Activated CD4-positive, alpha-beta T cell treated with anti-CD3 and anti-CD28 coated beads, Interleukin-2, Interleukin-4, amounts not matched to agents 100 ng/mL and 50 ng/mL, durations not matched to agents 16 hours and 8 hours (primary cell): ENCODE results near the gene TLX3.
A peak's percentile ranks its signal among the peaks of the same experiment; 100 is the strongest.
"Not testable (repeated sequence)": the region's sequence is repeated elsewhere in the genome, so short reads cannot be mapped to it uniquely, and the experiment has no call there.

Experiments
- DNase-seq: peaks from one replicate; pipeline ENCODE4 v3.0.0-alpha.2; 2020; ENCODE audit warnings: low spot score

Gene TLX3

DNA sequence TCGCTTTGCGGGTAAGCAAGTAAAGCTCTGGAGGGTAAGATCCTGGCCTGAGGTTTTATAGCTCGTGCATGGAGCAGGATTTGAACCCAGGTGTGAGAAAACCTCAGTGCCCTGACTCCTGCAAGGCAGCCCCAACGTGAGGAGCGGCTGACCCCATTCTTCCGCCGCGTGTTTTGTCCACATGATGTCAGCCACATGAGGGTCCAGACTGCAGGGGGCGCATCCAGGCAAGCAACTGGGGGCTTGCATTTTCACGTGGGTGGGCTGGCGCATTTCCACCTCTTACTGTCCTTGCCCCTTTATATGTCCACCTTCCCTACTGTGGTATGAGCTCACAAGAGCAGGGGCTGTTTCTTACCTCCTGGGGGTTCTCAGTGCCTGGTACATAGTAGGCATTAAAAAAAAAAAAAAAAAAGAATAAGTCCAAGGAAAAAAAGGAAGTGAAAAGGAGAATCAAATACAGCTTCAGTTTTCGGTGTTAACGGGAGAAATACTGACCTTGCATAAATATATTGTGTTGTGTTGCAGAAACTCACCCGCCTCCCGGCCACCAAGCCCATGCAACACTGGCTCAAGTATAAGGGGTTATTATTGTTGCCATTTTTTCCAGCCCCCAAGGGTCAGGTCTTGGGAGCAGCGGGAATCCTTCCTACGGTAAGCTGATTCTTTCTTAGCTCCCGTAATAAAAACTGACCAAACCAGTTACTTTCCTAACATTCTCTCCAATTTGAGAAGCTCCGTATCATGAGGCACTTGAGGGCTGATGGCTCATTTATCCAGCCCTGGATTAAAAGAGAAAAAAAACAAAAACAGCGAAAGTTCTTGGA is 15.0 kb downstream of the TLX3 start:
- no peak for DNase-seq

GRCh38 chr5:171330021-171330420 is 21.0 kb downstream of the TLX3 start:
- DNase-seq: no peak

GRCh38 chr5:171335616-171336015 is 26.6 kb downstream of the TLX3 start:
- DNase-seq: no peak

- peak; percentile 19 for DNase-seq
These were observed 27.6 kb downstream of the TLX3 start for GRCh38 chr5:171336521-171337209.

GRCh38 chr5:171337210-171337569 is 28.1 kb downstream of the TLX3 start:
- no peak for DNase-seq

GRCh38 chr5:171340042-171340441 is 31.0 kb downstream of the TLX3 start:
- no peak for DNase-seq

- no peak for DNase-seq
These were observed 31.4 kb downstream of the TLX3 start for GRCh38 chr5:171340491-171340890.

DNA sequence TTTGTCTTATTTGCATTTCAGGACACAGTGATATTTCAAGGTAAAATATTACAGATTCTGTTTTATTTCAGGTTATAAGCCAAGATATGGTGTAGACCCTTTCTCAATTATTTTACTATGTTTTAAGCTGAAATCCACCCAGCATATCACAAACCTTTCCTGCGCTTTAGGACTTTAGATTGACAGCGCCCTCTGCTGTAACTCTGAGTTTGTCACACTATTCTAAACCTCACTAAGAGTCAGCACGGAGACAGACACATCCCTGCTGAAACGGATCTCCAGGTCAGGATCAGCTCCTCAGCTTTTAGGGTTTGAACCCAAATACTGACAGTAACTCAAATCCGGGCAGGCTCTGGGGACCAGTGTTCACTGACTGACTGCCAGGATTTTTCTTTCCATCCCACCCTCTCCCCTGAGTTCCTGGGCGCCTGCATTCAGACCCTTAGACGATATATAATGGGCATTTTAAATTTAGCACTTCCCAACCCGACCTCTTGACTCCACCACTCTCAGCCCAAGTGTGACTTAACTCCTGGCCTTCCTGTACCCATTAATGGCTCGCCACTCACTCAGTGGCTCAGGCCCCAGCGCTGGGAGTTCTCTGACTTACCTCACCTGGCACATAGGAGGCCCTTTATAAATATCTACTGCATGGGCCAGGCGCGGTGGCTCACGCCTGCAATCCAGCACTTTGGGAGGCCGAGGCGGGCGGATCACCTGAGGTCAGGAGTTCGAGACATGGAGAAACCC is 33.5 kb downstream of the TLX3 start:
- peak; percentile 27 for DNase-seq

GRCh38 chr5:171344936-171345608 is 36.0 kb downstream of the TLX3 start:
- DNase-seq: no peak

GRCh38 chr5:171351536-171352073 is 42.6 kb downstream of the TLX3 start:
- no peak for DNase-seq

GRCh38 chr5:171355302-171355724 is 46.3 kb downstream of the TLX3 start:
- peak; percentile 48 for DNase-seq

DNA sequence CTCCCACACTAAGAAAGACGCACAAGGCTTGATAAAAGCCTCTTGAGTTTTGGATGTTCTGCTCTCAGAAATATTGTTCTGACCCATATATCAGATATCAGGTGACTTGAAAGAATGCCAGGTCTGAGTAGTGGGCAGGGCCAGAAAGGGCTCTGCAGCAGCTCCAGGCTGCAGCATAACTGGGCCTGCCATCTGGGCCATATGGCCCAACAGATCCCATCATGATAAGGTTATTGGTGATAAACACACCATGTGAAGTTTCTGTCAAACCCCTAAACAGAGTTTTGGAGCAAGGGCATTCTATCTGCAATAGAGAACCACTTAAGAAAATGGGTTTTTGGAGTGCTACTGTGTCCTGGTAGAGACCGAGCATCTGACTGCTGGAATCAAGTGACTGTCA is 48.8 kb downstream of the TLX3 start:
- no peak for DNase-seq

DNA sequence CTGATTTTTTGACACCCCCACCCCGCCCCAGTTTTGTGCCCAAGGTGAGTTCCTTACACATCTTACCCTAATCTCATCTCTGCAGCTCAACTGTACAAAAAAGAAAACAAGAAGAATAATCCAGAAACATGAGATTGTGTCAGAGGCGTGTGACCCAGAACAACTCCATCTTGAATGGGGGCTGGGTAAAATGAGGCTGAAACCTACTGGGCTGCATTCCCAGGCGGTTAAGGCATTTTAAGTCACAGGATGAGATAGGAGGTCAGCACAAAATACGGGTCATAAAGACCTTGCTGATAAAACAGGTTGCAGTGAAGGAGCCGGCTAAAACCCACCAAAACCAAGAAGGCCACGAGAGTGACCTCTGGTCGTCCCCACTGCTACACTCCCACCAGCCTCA is 52.1 kb downstream of the TLX3 start:
- not testable (repeated sequence) for DNase-seq
